Measurements from ENCODE around the gene BAIAP2. TPM values are rescaled to one million over a fixed set of nuclear protein-coding genes. Genes with fewer than 3 reads are reported as not detected.

Gene BAIAP2
- total RNA-seq, 6 donors from 2014 or later, result 90.7 to 231 (median 123) TPM

- Histone ChIP-seq H3K9me3 (no peaks in the 10 kb centered on the region), H3K36me3 (peaks cover 10 to 64% (median 57%) of the 10 kb centered on the region in 4 donors), H3K27me3 (peaks cover 0 to 6% (median 4%) of the 10 kb centered on the region in 4 donors), H3K4me3 (no peak overlapping the region), H3K4me1 (peaks cover 19 to 51% (median 26%) of the 10 kb centered on the region in 4 donors), H3K27ac (no peak overlapping the region)
- 86 to 91% methylated on average over 32 to 33 of the region's 39 CpGs for WGBS, 2 donors
- DNase-seq, result peak in 1 of 2 donors; percentile 81
- ATAC-seq (ENCODE audit: low FRiP score in 2 of 2), result no peak
- no peak for TF ChIP-seq POLR2A (IDR thresholded peaks at IDR 0.05)
- TF ChIP-seq POLR2AphosphoS5 (IDR thresholded peaks at IDR 0.05), result no peak
- no peak for TF ChIP-seq EP300 (IDR thresholded peaks at IDR 0.05)
- TF ChIP-seq CTCF (IDR thresholded peaks at IDR 0.05), result no peak
These were observed 36.0 kb upstream of the BAIAP2 start for GRCh38 chr17:80998748-80999535.

GRCh38 chr17:80999536-81000333, 35.2 kb upstream of the BAIAP2 start:
- peaks cover 10 to 59% (median 56%) of the 10 kb centered on the region in 4 donors for H3K36me3 ChIP-seq
- TF ChIP-seq POLR2AphosphoS5 (IDR thresholded peaks at IDR 0.05), result no peak
- TF ChIP-seq POLR2A (IDR thresholded peaks at IDR 0.05), result no peak
- no peak for TF ChIP-seq EP300 (IDR thresholded peaks at IDR 0.05)
- no peak for TF ChIP-seq CTCF (IDR thresholded peaks at IDR 0.05)
- no peak overlapping the region for H3K4me3 ChIP-seq
- H3K9me3 ChIP-seq, result no peaks in the 10 kb centered on the region
- WGBS, 2 donors, result 93 to 95% methylated on average over 24 to 32 of the region's 40 CpGs
- H3K4me1 ChIP-seq, result peaks cover 27 to 53% (median 31%) of the 10 kb centered on the region in 4 donors
- no peak for ATAC-seq (ENCODE audit: low FRiP score in 2 of 2)
- no peak for DNase-seq
- peaks cover 0 to 12% (median 10%) of the 10 kb centered on the region in 4 donors for H3K27me3 ChIP-seq
- H3K27ac ChIP-seq, result no peak overlapping the region

- DNase-seq, result no peak
- 96% methylated on average over 8 of the region's 8 CpGs; no CpG with 5 or more reads in 1 of the 2 donors for WGBS, 2 donors
- Histone ChIP-seq H3K4me3 (no peak overlapping the region), H3K9me3 (no peaks in the 10 kb centered on the region), H3K27ac (no peak overlapping the region), H3K27me3 (peaks cover 0 to 16% (median 10%) of the 10 kb centered on the region in 4 donors), H3K36me3 (peaks cover 7 to 54% (median 51%) of the 10 kb centered on the region in 4 donors), H3K4me1 (peaks cover 28 to 50% (median 31%) of the 10 kb centered on the region in 4 donors)
- TF ChIP-seq POLR2A (IDR thresholded peaks at IDR 0.05) (no peak), CTCF (IDR thresholded peaks at IDR 0.05) (no peak), EP300 (IDR thresholded peaks at IDR 0.05) (no peak), POLR2AphosphoS5 (IDR thresholded peaks at IDR 0.05) (no peak)
- ATAC-seq (ENCODE audit: low FRiP score in 2 of 2), result no peak
These were observed 34.7 kb upstream of the BAIAP2 start for GRCh38 chr17:81000334-81000630.

GRCh38 chr17:81000631-81001357, 34.2 kb upstream of the BAIAP2 start:
- Histone ChIP-seq H3K4me3 (no peak overlapping the region), H3K27ac (no peak overlapping the region), H3K36me3 (peaks cover 5 to 49% (median 45%) of the 10 kb centered on the region in 4 donors), H3K27me3 (peaks cover 0 to 16% (median 10%) of the 10 kb centered on the region in 4 donors), H3K9me3 (no peaks in the 10 kb centered on the region), H3K4me1 (peaks cover 28 to 45% (median 30%) of the 10 kb centered on the region in 4 donors)
- no peak for TF ChIP-seq POLR2A (IDR thresholded peaks at IDR 0.05)
- TF ChIP-seq CTCF (IDR thresholded peaks at IDR 0.05), result no peak
- TF ChIP-seq POLR2AphosphoS5 (IDR thresholded peaks at IDR 0.05), result no peak
- no peak for TF ChIP-seq EP300 (IDR thresholded peaks at IDR 0.05)
- WGBS, 2 donors, result 80 to 89% methylated on average over 2 to 18 of the region's 18 CpGs
- ATAC-seq (ENCODE audit: low FRiP score in 2 of 2) (no peak), DNase-seq (no peak)
